Testis (tissue), 2 donors: ENCODE results near the gene LRRIQ1.

Experiments
- POLR2A ChIP-seq: fragments of 450-650 bp; IDR thresholded peaks from one replicate; pipeline ENCODE4 v1.6.1; 2017; ENCODE audit warnings: antibody characterized with exemption, mild to moderate bottlenecking, moderate library complexity
- TF ChIP-seq, protein P1 (sequence below), 3 experiments: fragments of 450-650 bp in 2 of 3; fragments of 200-600 bp in 1 of 3; sonication (generic) in 1 of 3; IDR thresholded peaks; one replicate each; pipeline ENCODE4 v1.5.1; 2016 to 2019; ENCODE audit warnings: antibody characterized with exemption in 3 of 3, mild to moderate bottlenecking in 2 of 3, moderate library complexity in 1 of 3

DNA sequence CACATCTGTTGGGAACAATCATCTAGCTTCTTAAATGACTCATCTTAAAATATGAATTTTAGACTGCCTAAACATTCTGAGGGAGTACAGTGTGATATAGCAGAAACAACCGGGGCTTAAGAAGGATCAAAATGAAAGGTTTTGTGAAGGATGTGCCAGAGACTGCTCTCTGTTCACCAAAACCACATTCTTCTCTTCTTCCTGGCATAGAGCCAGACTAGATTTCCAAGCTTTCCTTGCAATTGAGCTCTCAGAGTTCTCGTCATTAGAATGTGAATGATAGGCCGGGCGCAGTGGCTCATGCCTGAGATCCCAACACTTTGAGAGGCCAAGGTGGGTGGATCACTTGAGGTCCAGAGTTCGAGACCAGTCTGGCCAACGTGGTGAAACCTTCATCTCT is 94.5 kb downstream of the LRRIQ1 start:
- TF ChIP-seq, protein P1, sequence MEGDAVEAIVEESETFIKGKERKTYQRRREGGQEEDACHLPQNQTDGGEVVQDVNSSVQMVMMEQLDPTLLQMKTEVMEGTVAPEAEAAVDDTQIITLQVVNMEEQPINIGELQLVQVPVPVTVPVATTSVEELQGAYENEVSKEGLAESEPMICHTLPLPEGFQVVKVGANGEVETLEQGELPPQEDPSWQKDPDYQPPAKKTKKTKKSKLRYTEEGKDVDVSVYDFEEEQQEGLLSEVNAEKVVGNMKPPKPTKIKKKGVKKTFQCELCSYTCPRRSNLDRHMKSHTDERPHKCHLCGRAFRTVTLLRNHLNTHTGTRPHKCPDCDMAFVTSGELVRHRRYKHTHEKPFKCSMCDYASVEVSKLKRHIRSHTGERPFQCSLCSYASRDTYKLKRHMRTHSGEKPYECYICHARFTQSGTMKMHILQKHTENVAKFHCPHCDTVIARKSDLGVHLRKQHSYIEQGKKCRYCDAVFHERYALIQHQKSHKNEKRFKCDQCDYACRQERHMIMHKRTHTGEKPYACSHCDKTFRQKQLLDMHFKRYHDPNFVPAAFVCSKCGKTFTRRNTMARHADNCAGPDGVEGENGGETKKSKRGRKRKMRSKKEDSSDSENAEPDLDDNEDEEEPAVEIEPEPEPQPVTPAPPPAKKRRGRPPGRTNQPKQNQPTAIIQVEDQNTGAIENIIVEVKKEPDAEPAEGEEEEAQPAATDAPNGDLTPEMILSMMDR (IDR thresholded peaks at IDR 0.05), result no peak
- no peak for TF ChIP-seq POLR2A
